Cardiac muscle cell (in vitro differentiated cells and primary cell): ENCODE data around the gene POU1F1. TPM values are rescaled to one million over a fixed set of nuclear protein-coding genes. Genes with fewer than 3 reads are reported as not detected.

Experiments used
- DNase-seq, 2 donors: peaks; one replicate each; pipeline versions ENCODE4 v3.0.0 to v3.0.0-alpha.2; 2010 to 2017; ENCODE audit warnings: low read depth in 1 of 2, low spot score in 1 of 2
- H3K27ac ChIP-seq: fragments of 200-600 bp; sonication (generic); 2 replicates; pipeline ENCODE4 v1.5.1; 2016
- H3K27me3 ChIP-seq: fragments of 200-600 bp; sonication (generic); 2 replicates; pipeline ENCODE4 v1.6.0; 2016; ENCODE audit warnings: control low read depth
- H3K36me3 ChIP-seq: fragments of 200-600 bp; sonication (generic); 2 replicates; pipeline ENCODE4 v1.5.1; 2016; ENCODE audit warnings: control low read depth
- H3K4me1 ChIP-seq: fragments of 200-600 bp; sonication (generic); 2 replicates; pipeline ENCODE4 v1.8.1; 2017; ENCODE audit warnings: low read depth, mild to moderate bottlenecking, mixed run types
- H3K4me3 ChIP-seq: fragments of 200-600 bp; sonication (generic); 2 replicates; pipeline ENCODE4 v1.5.1; 2016; ENCODE audit warnings: mild to moderate bottlenecking
- H3K9me3 ChIP-seq: fragments of 200-600 bp; sonication (generic); 2 replicates; pipeline ENCODE4 v1.5.1; 2017; ENCODE audit warnings: low read depth, mild to moderate bottlenecking, control low read depth
- polyA plus RNA-seq: library from polyadenylated mRNA; unstranded; fragments of >200 nt; fragmentation: Nextera tagmentation; extraction: Ambion mirVana; gene quantifications from 2 replicates; pipeline ENCODE4 v1.2.1, GENCODE V29; 2016
- total RNA-seq: library from RNA; depleted of rRNA; stranded (reverse); fragments of >200 nt; gene quantifications from 2 replicates; pipeline ENCODE4 v1.2.3, GENCODE V29; 2016
- TF ChIP-seq, protein P1 (sequence below): IDR thresholded peaks from 2 replicates; pipeline ENCODE4 v1.5.1; 2012; ENCODE audit warnings: low read depth, mild to moderate bottlenecking, low read length

POU1F1 gene
- total and polyA plus RNA-seq, 2 experiments from 2014 or later, result not detected

DNA sequence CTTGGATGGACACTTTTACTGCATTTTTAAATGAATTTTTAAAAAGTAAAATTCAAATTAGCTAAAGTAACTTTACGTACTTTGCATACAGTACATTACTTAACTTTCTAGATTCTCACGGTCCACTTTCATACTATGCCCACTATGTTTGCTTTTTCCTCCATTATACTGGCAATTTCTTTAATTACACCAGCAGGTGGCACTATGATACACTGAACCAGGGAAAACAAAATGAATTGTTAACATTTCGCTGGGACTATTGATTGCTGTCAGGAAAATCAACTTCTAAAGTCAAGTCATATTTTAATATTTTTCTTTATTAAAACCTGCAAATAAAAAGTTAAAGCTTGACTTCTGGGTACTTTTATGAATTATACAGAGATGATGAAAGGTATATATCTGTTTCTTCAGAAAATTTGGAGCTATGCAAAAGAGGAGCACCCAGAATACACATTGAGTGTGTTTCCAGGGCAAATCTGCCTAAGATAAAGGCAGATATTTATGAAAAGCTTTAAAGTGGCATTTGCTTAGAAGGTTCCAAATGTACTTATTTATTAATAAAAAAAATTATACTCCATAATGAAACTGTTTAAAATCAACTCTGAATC is 21.8 kb upstream of the POU1F1 start:
- H3K27ac ChIP-seq, result no peak overlapping the region
- peak; percentile 51 to 56 for DNase-seq
- no peak overlapping the region for H3K4me3 ChIP-seq

DNA sequence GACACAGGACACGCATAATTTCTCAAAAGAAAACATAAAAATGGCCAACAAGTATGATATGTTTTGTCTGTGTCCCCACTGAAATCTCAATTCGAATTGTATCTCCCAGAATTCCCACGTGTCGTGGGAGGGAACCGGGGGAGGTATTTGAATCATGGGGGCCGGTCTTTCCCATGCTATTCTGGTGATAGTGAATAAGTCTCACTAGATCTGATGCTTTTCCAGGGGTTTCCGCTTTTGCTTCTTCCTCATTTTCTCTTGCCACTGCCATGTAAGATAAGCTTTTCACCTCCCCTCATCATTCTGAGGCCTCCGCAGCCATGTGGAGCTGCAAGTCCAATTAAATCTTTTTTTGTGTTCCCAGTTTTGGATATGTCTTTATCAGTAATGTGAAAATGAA is 12.1 kb upstream of the POU1F1 start:
- no peak overlapping the region for H3K27ac ChIP-seq
- no peaks in the 10 kb centered on the region for H3K36me3 ChIP-seq
- TF ChIP-seq, protein P1, sequence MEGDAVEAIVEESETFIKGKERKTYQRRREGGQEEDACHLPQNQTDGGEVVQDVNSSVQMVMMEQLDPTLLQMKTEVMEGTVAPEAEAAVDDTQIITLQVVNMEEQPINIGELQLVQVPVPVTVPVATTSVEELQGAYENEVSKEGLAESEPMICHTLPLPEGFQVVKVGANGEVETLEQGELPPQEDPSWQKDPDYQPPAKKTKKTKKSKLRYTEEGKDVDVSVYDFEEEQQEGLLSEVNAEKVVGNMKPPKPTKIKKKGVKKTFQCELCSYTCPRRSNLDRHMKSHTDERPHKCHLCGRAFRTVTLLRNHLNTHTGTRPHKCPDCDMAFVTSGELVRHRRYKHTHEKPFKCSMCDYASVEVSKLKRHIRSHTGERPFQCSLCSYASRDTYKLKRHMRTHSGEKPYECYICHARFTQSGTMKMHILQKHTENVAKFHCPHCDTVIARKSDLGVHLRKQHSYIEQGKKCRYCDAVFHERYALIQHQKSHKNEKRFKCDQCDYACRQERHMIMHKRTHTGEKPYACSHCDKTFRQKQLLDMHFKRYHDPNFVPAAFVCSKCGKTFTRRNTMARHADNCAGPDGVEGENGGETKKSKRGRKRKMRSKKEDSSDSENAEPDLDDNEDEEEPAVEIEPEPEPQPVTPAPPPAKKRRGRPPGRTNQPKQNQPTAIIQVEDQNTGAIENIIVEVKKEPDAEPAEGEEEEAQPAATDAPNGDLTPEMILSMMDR, result no peak
- H3K4me1 ChIP-seq, result no peaks in the 10 kb centered on the region
- H3K27me3 ChIP-seq, result no peaks in the 10 kb centered on the region
- H3K4me3 ChIP-seq, result no peak overlapping the region
- no peak for DNase-seq
- no peaks in the 10 kb centered on the region for H3K9me3 ChIP-seq

More for the DNA sequence above, 21.8 kb upstream of the POU1F1 start:
- Histone ChIP-seq H3K9me3 (no peaks in the 10 kb centered on the region), H3K36me3 (no peaks in the 10 kb centered on the region), H3K4me1 (no peaks in the 10 kb centered on the region), H3K27me3 (peaks cover 16% of the 10 kb centered on the region)
- TF ChIP-seq, protein P1, result peak; percentile 63

DNA sequence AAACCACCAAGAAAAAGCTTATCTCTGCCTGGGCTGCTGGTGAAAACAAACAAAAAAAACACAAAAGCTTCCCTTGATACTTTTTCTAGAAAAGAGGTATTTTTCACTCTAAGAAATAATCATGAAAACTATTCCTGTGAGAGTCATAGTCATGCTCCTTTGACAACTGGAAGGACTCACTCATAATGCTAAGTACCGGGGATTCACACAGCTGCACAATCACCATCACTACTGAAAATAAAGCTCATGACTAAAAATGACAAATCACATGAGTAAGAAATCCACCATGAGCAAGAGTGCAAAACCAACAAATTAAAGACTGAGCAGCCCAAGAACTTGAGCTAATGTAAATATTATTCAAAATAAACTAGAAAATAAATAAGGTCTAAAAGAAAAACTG is 10.6 kb upstream of the POU1F1 start:
- H3K9me3 ChIP-seq, result no peaks in the 10 kb centered on the region
- no peaks in the 10 kb centered on the region for H3K36me3 ChIP-seq
- H3K27me3 ChIP-seq, result no peaks in the 10 kb centered on the region
- DNase-seq, result no peak
- no peaks in the 10 kb centered on the region for H3K4me1 ChIP-seq
- H3K4me3 ChIP-seq, result no peak overlapping the region
- no peak overlapping the region for H3K27ac ChIP-seq
- TF ChIP-seq, protein P1, result no peak

DNA sequence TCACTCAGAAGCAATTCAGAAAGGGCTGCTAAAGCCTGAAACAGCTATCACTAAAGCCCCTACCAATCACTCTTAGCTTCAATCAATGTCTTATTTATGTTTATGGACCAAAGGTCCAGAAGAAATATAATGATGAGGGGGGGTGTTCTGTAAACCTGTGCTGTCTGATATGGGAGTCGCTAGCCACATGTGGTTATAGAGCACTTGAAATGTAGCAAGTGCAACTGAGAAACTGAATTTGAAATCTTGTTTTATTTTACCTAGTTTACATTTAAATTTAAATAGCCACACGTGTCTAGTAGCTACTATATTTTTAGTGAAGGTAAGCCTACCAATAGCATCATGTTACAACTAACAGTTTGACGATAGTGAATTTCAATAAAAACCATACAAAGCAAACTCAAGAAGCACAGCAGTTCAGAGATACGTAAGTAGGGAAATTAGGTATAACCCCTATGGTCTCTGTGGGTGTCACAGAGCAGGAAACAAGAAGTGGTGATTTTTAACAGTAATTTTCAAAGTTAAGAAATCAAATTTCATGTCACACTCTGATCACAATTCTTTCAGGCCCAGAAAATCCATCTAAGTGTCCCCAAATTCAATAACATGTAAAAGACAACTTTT is 3.6 kb downstream of the POU1F1 start:
- Histone ChIP-seq H3K4me3 (no peak overlapping the region), H3K9me3 (no peaks in the 10 kb centered on the region), H3K36me3 (no peaks in the 10 kb centered on the region), H3K27ac (no peak overlapping the region), H3K27me3 (no peaks in the 10 kb centered on the region), H3K4me1 (no peaks in the 10 kb centered on the region)
- DNase-seq, result no peak
- TF ChIP-seq, protein P1, result no peak

DNA sequence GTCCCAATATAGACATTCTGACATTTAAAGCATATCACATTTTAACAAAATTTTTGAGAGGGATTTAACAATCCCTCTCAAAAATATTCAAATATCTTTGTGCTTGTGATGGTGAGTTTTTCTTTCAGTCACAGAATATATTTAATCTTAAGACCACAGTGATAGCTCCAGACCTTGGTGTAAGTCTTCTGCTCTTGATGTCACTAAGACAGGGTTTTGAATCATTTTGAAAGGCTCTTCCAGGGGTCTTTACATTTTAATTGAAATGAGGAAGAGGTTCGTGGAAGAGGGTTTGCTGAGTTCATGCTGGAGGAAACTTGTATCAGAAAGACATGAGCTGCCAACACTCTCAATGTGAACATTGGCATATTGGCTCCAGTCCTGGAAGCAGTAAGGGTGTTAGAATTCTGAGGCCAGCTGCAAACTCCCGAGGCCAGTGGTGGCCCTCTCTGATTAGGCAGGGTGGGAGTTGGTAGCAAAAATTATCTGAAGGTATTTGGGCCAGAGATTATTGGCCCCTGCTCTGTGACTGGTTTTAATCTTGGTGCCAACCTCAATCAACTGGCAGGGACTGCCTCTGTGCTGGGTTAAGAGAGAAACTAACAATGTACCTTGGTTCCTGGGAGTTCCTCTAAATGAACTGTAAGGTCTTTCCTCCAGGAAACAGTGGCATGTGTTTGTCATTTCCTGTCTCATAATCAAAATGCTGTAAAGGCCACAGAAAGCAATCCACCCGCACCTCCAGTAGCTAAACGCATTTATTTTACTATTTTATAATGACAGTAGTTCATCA is 5.3 kb downstream of the POU1F1 start:
- DNase-seq, result peak in 1 of 2 donors; percentile 14
- Histone ChIP-seq H3K4me3 (no peak overlapping the region), H3K36me3 (no peaks in the 10 kb centered on the region), H3K27ac (no peak overlapping the region), H3K4me1 (no peaks in the 10 kb centered on the region), H3K9me3 (no peaks in the 10 kb centered on the region), H3K27me3 (no peaks in the 10 kb centered on the region)
- TF ChIP-seq, protein P1, result no peak
